ENCODE data around the gene HSPB7.
A peak's percentile ranks its signal among the peaks of the same experiment; 100 is the strongest.

HSPB7 gene

GRCh38 chr1:15975805-15976680 lies 41.8 kb downstream of the HSPB7 start, which contains the start of gene ZBTB17:
Gene ZBTB17 (minus strand): TSS chr1:15976101. CDS start chr1:15948495, 27,606 bp downstream.
- DNase-seq (ENCODE audit: insufficient read length, low spot score), result peak; percentile 84
- peak; percentile 64 for FAIRE-seq
- TF ChIP-seq POLR2A (IDR thresholded peaks at IDR 0.05; ENCODE audit: low read depth, low read length), result peak; percentile 50; the same call in 1 of the 2 replicates

GRCh38 chr1:15975358-15975804 lies 42.5 kb downstream of the HSPB7 start:
- DNase-seq (ENCODE audit: insufficient read length, low spot score) (peak; percentile 44), FAIRE-seq (no peak)
- peak; percentile 17; the same call in 1 of the 2 replicates for TF ChIP-seq POLR2A (IDR thresholded peaks at IDR 0.05; ENCODE audit: low read depth, low read length)

- TF ChIP-seq POLR2A (IDR thresholded peaks at IDR 0.05; ENCODE audit: low read depth, low read length), result no peak
- no peak for DNase-seq (ENCODE audit: insufficient read length, low spot score)
- FAIRE-seq, result no peak
Measured at GRCh38 chr1:15974855-15975254, 43.0 kb downstream of the HSPB7 start.

- FAIRE-seq (no peak), DNase-seq (ENCODE audit: insufficient read length, low spot score) (no peak)
- TF ChIP-seq POLR2A (IDR thresholded peaks at IDR 0.05; ENCODE audit: low read depth, low read length), result no peak
Measured at GRCh38 chr1:15973772-15974171, 44.1 kb downstream of the HSPB7 start.

- DNase-seq (ENCODE audit: insufficient read length, low spot score), result no peak
- TF ChIP-seq POLR2A (IDR thresholded peaks at IDR 0.05; ENCODE audit: low read depth, low read length), result no peak
- FAIRE-seq, result no peak
Measured at GRCh38 chr1:15972409-15972808, 45.4 kb downstream of the HSPB7 start.

GRCh38 chr1:15970911-15971310 lies 46.9 kb downstream of the HSPB7 start:
- FAIRE-seq (no peak), DNase-seq (ENCODE audit: insufficient read length, low spot score) (no peak)
- no peak for TF ChIP-seq POLR2A (IDR thresholded peaks at IDR 0.05; ENCODE audit: low read depth, low read length)

- DNase-seq (ENCODE audit: insufficient read length, low spot score) (no peak), FAIRE-seq (no peak)
- no peak for TF ChIP-seq POLR2A (IDR thresholded peaks at IDR 0.05; ENCODE audit: low read depth, low read length)
Measured at GRCh38 chr1:15969321-15969880, 48.4 kb downstream of the HSPB7 start.

GRCh38 chr1:15968172-15968571 lies 49.7 kb downstream of the HSPB7 start:
- FAIRE-seq (no peak), DNase-seq (ENCODE audit: insufficient read length, low spot score) (no peak)
- TF ChIP-seq POLR2A (IDR thresholded peaks at IDR 0.05; ENCODE audit: low read depth, low read length), result no peak

- FAIRE-seq, result no peak
- no peak for DNase-seq (ENCODE audit: insufficient read length, low spot score)
- no peak for TF ChIP-seq POLR2A (IDR thresholded peaks at IDR 0.05; ENCODE audit: low read depth, low read length)
Measured at GRCh38 chr1:15966956-15967344, 50.9 kb downstream of the HSPB7 start.

- FAIRE-seq, result no peak
- no peak for TF ChIP-seq POLR2A (IDR thresholded peaks at IDR 0.05; ENCODE audit: low read depth, low read length)
- DNase-seq (ENCODE audit: insufficient read length, low spot score), result no peak
Measured at GRCh38 chr1:15966081-15966955, 51.5 kb downstream of the HSPB7 start.

GRCh38 chr1:15965228-15965767 lies 52.5 kb downstream of the HSPB7 start:
- DNase-seq (ENCODE audit: insufficient read length, low spot score) (no peak), FAIRE-seq (no peak)
- TF ChIP-seq POLR2A (IDR thresholded peaks at IDR 0.05; ENCODE audit: low read depth, low read length), result no peak
